K562 (cell line): ENCODE measurements around the gene TEP1. TPM values are rescaled to one million over a fixed set of nuclear protein-coding genes. Genes with fewer than 3 reads are reported as not detected.

Experiments used
- ARID2 ChIP-seq: fragments of 450-650 bp; IDR thresholded peaks from 2 replicates; pipeline ENCODE4 v1.6.1; 2017; ENCODE audit warnings: antibody characterized with exemption, mild to moderate bottlenecking
- DIDO1 ChIP-seq: fragments of 450-650 bp; IDR thresholded peaks from 2 replicates; pipeline ENCODE4 v1.6.1; 2016; ENCODE audit warnings: low read depth, missing biosample characterization, missing genetic modification characterization
- NFE2L1 ChIP-seq: fragments of 450-650 bp; IDR thresholded peaks from 2 replicates; pipeline ENCODE4 v1.6.1; 2016; ENCODE audit warnings: missing genetic modification characterization, low read depth, mild to moderate bottlenecking, missing compliant biosample characterization, moderate library complexity, borderline replicate concordance
- PKNOX1 ChIP-seq: fragments of 450-650 bp; IDR thresholded peaks from 2 replicates; pipeline ENCODE4 v1.6.1; 2016
- TAF7 ChIP-seq: fragments of 450-650 bp; IDR thresholded peaks from 2 replicates; pipeline ENCODE4 v1.6.1; 2016; ENCODE audit warnings: missing genetic modification characterization, missing compliant biosample characterization
- TOE1 ChIP-seq, 2 experiments: fragments of 450-650 bp in 1 of 2; sonication (generic) in 1 of 2; formaldehyde crosslinking in 1 of 2; IDR thresholded peaks; 2 replicates each; pipeline versions ENCODE4 v1.7.1 to v1.8.0; 2016 to 2022; ENCODE audit warnings: borderline replicate concordance in 2 of 2, mild to moderate bottlenecking in 2 of 2, antibody characterized with exemption in 1 of 2, inconsistent platforms in 1 of 2, low read depth in 1 of 2, missing genetic modification reagents in 1 of 2, moderate library complexity in 1 of 2
- ZBTB40 ChIP-seq, 2 experiments: fragments of 450-650 bp in 1 of 2; sonication (generic) in 1 of 2; formaldehyde crosslinking in 1 of 2; IDR thresholded peaks; 2 replicates each; pipeline versions ENCODE4 v1.7.1 to v1.9.0; 2016 to 2022; ENCODE audit warnings: inconsistent platforms in 1 of 2, mild to moderate bottlenecking in 1 of 2, missing genetic modification reagents in 1 of 2
- ZNF197 ChIP-seq: fragments of 200-800 bp; sonication (Bioruptor generic); IDR thresholded peaks from 2 replicates; pipeline ENCODE4 v1.6.1; 2016; ENCODE audit warnings: low read depth, missing genetic modification characterization, missing compliant biosample characterization
- ZNF274 ChIP-seq: IDR thresholded peaks from 2 replicates; pipeline ENCODE4 v1.6.1; 2011; ENCODE audit warnings: low read depth, mild to moderate bottlenecking, low read length, moderate library complexity, borderline replicate concordance
- ZNF277 ChIP-seq: fragments of 250-450 bp; sonication (Bioruptor Pico); IDR thresholded peaks from 2 replicates; pipeline ENCODE4 v1.8.0; 2022; ENCODE audit warnings: inconsistent platforms, mild to moderate bottlenecking, moderate library complexity, borderline replicate concordance
- ZNF280B ChIP-seq: fragments of 250-450 bp; sonication (Bioruptor Pico); IDR thresholded peaks from 2 replicates; pipeline ENCODE4 v1.5.1; 2021; ENCODE audit warnings: mild to moderate bottlenecking
- polyA plus RNA-seq, 8 experiments: library from polyadenylated mRNA; depleted of rRNA in 4 of 8; stranded (reverse) in 5 of 8; unstranded in 3 of 8; fragments of >200 nt; fragmentation: Nextera tagmentation in 2 of 8; fragmentation: Illumina TruSeq in 1 of 8; extraction: Ambion mirVana in 2 of 8; extraction: Trizol in 1 of 8; gene quantifications; 2 replicates each; pipeline versions ENCODE4 v1.2.1 to v1.2.3, GENCODE V29; 2011 to 2014; ENCODE audit warnings: inconsistent platforms in 1 of 8, missing spikeins in 1 of 8
- total RNA-seq, 7 experiments: library from RNA; depleted of rRNA in 6 of 7; stranded (reverse); fragments of >200 nt in 6 of 7; fragmentation: Illumina TruSeq in 2 of 7; extraction: Trizol in 2 of 7; gene quantifications; 2 replicates each; pipeline versions ENCODE4 v1.2.1 to v1.2.3, GENCODE V29; 2011 to 2021; ENCODE audit warnings: low replicate concordance in 1 of 7

TEP1 gene
- total and polyA plus RNA-seq, 9 of the 15 experiments (the other 6 are each of a cell fraction or from before 2014, with no cell fraction given), result 1.0 to 12.2 (median 7.1) TPM

GRCh38 chr14:20343092-20343861, 70.0 kb downstream of the TEP1 start, which contains the start of gene PARP2 (continued):
- TF ChIP-seq ZNF277 (CRISPR knock-in tag), result no peak
- TF ChIP-seq ARID2, result no peak
- peak; percentile 81 for TF ChIP-seq ZBTB40 (IDR thresholded peaks at IDR 0.05)
- no peak for TF ChIP-seq ZBTB40 (CRISPR knock-in tag; IDR thresholded peaks at IDR 0.05)
- TF ChIP-seq ZNF274, result no peak
- TF ChIP-seq PKNOX1, result peak; percentile 96
- no peak for TF ChIP-seq ZNF280B
- TF ChIP-seq TOE1 (IDR thresholded peaks at IDR 0.05; ENCODE audit: borderline replicate concordance), result peak; percentile 33; the same call in 1 of the 2 replicates
- no peak for TF ChIP-seq TOE1 (CRISPR knock-in tag; IDR thresholded peaks at IDR 0.05; ENCODE audit: borderline replicate concordance, low read depth)
- TF ChIP-seq NFE2L1 (tag), result no peak
- TF ChIP-seq TAF7 (tag), result 0 out of 2 replicates have a peak, but pooled peaks have one; percentile 15
- no peak for TF ChIP-seq ZNF197
- no peak for TF ChIP-seq DIDO1
